Activated T-cell treated with anti-CD3 and anti-CD28 coated beads for 48 hours (primary cell): Measurements from ENCODE around the gene PSMA3.

ENCODE experiments used
- DNase-seq: peaks from one replicate; pipeline ENCODE4 v3.0.0-alpha.2; 2020; ENCODE audit warnings: low read depth

Gene PSMA3

DNA sequence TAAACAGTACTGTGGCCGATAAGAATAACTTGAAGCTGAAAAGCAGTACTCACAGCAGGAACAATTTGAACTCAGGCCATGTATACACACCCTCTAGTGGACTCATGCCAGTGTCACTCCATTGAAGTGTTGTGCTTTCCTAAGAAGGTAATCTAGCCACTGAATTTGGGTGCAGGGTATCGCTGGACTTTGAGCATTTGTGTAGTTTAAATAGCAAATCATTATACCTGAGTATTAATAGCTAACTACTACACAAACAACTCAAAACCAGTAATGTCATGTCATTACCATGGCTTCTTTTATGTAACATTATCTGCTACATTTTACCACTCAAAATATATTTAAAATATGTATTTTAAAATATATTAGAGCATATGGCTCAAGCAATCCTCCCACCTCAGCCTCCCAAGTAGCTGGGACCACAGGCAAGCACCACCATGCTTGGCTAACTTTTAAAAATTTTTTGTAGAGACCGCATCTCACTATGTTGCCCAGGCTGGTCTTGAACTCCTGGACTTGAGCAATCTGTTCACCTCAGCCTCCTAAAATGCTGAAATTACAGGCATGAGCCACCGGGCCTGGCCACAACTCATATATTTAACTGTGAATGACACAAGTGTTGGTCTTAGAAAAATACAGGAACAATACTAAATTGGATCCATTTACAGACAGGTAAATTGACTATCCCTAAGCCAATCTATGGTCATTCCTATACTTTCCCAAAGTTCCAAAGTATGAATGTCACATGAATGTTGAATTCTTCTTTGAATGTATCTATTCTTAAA lies 28.1 kb downstream of the PSMA3 start:
- no peak for DNase-seq

DNA sequence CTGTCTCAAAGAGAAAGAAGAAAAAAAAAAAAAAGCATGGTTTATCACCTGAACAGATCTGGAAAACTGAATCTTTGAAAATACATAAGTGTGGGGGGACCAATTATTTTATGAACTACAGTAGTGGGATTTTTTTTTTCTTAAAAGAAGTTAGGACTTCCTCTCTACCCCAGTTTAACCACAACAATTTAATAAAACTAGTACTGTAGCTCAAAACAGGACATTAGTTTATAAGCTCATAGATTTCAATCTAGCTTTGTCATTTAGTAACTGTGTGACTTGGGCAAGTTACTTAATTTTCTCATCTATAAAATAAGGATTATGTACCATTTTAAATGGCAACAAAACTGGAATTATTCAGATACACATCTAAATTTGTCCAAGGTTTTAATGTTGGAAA lies 30.2 kb downstream of the PSMA3 start:
- no peak for DNase-seq

- DNase-seq: no peak
These were observed 31.0 kb downstream of the PSMA3 start for GRCh38 chr14:58275527-58276190.

- DNase-seq: no peak
These were observed 31.6 kb downstream of the PSMA3 start for GRCh38 chr14:58276208-58276607.

DNA sequence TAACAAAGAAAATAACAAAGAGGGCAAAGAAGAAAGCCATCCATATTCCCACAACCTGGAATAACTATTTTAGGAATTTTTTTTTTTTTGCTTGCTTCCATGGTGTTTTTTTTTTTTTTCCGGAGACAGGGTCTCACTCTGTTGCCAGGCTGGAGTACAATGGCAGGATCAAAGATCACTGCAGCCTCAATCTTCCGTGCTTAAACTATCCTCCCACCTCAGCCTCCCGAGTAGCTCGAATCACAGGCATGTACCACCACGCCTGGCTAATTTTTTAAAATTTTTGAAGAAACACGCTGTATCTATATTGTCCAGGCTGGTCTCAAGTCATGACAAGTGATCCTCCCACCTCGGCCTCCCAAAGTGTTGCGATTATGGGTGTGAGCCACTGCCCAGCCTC lies 33.5 kb downstream of the PSMA3 start:
- no peak for DNase-seq

DNA sequence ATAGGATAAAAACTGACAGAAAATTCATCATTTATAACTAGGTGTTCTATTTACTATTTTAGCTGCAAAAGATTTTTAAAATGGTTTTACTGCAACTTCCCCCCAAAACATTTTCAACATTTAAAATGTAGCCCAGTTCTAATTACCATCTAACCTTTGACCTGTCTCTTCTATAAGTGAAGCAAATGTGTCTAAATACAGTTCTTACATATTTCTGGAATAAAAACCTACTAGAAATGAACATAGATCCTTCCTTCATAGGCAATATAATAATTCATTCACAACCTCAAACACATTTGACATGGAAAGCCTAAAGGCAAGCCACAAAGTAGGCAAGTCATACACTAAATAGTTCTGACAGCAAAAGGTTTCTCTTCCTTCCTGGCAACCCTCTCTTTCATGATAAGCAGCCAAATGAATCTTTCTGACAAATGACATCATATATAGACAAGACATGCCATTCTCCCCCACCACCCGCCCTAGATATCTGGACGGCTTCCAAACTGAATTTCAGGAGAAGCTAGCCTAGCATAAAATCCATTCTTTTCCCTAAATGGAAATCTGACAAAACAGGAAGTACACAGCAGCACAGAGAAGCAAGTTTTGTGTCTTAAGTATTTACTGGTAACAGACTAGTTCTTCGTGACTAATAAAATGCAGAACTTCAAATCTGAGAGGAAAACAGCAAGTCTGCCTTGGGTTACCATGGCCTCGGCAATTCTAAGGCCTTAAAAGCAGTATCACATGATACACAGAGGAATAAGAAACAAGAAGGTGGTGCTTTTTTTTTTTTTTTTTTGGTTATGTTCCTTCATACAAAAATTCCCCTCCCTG lies 36.5 kb downstream of the PSMA3 start:
- DNase-seq: no peak

DNA sequence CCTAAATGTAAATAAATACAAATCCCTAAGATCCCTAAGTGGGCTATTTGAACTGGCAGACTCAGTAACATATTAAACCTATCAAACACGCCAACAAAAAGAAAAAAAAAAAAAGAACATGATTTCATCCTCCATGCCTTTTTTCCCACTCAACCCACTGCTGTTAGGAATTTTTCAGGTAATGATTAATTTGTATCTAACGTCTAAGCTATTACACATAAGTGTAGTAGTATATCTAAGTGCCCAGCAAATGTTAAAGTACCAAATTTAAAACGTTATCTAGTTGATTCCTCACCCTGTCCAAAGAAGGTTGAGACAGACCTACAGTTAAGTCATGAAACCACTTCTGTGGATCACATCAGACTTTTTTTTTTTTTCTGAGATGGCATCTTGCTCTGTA lies 37.3 kb downstream of the PSMA3 start:
- no peak for DNase-seq

DNA sequence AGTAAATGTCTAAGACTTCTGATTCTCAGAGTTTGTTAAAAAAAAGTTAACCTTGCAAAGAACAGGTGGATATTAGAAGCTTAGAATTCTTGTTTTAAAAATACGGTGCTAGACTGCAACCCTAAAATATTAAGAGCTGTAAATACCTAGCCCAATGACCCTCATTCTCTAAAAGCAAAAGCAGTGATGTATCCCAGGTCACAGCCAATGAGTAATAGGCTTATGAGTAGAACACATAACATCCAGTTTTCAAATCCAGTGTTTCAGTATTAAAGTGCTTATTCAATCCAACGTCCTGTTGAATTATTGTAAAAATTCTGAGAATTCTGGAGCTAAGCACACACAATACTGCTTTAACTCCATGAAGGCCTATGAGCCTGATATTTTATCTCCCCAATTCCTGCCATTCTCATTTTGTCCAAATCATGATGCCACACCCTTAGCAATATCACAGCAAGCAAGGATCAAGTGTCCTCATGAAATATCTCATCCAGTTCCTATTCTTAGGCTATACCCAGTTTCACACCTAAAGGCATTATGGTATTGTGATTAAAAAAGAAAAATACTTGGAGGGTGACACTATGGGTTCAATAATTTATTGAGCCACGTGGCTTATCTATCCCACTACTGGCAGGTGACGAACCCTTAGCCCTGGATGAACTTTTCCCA lies 38.4 kb downstream of the PSMA3 start:
- no peak for DNase-seq

- DNase-seq: no peak
These were observed 39.1 kb downstream of the PSMA3 start for GRCh38 chr14:58283730-58284129.

DNA sequence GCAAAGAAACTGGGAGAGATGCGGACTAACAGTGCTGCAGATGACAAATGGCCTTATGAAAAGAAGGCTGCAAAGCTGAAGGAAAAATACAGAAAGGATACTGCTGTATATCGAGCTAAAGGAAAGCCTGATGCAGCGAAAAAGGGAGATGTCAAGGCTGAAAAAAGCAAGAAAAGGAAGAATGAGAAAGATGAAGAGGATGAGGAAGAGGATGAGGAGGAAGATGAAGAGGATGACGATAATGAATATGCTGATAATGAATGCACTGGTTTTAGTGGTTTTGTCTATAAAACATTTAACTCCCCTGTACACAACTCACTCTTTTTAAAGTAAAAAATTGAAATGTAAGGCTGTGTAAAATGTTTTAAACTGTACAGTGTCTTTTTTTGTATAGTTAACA lies 40.5 kb downstream of the PSMA3 start:
- no peak for DNase-seq

DNA sequence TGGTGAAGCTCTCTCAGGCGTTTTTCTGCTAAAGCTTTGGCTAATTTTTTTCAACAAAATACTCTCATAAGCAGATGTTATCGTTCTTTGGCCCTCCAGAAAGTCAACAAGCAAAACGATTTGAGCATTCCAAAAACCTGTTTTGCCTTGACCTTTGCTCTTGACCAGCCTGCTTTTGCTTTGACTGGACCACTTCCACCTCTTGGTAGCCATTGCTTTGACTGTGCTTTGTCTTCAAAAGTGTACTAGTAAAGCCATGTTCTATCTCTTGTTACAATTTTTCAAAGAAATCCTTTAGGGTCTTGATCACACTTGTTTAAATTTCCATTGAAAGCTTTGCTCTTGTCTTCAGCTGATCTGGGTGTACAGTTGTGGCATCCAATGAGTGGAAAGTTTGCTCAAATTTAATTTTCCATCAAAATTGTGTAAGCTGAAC lies 43.0 kb downstream of the PSMA3 start:
- no peak for DNase-seq

- no peak for DNase-seq
These were observed 43.6 kb downstream of the PSMA3 start for GRCh38 chr14:58288106-58288792.

DNA sequence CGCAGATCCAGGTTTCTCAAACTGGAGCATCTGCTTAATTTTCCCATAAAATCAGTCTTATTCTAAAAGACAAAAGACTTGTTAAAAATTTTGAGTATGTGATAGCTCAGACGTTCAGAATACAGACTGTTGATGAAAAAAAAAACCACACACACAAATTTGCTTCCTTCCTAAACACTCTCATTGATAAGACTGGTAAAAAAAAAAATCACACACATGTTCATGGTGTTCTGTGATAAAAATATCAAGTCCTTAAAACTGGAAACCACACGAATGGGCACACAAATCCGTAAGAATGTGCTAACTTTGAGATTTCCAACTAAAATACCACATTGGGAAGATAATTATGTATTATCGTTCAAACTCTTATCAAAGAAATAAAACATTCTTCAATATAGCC lies 47.0 kb downstream of the PSMA3 start:
- DNase-seq: no peak

DNA sequence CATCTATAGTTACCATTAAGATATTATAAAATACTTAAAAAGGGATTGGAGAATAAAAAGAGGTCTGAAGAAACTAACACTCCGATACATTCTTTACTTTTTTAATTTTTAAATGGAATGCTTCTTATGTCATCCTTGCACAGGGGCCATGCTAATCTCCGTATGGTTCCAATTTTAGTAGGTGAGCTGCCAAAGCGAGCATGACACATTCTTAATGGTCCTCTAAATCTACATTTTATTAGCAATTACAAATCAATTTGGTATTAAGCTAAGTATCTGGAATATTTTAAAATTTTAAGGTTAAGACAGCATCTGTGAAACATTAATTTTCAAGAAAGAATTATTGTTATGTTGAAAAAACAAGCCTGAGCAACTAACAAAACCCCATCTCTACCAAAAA lies 47.5 kb downstream of the PSMA3 start:
- DNase-seq: no peak

GRCh38 chr14:58294201-58294600 lies 49.6 kb downstream of the PSMA3 start:
- DNase-seq: no peak

GRCh38 chr14:58296726-58297125 lies 52.1 kb downstream of the PSMA3 start:
- DNase-seq: no peak

- no peak for DNase-seq
These were observed 52.7 kb downstream of the PSMA3 start for GRCh38 chr14:58297412-58297761.

DNA sequence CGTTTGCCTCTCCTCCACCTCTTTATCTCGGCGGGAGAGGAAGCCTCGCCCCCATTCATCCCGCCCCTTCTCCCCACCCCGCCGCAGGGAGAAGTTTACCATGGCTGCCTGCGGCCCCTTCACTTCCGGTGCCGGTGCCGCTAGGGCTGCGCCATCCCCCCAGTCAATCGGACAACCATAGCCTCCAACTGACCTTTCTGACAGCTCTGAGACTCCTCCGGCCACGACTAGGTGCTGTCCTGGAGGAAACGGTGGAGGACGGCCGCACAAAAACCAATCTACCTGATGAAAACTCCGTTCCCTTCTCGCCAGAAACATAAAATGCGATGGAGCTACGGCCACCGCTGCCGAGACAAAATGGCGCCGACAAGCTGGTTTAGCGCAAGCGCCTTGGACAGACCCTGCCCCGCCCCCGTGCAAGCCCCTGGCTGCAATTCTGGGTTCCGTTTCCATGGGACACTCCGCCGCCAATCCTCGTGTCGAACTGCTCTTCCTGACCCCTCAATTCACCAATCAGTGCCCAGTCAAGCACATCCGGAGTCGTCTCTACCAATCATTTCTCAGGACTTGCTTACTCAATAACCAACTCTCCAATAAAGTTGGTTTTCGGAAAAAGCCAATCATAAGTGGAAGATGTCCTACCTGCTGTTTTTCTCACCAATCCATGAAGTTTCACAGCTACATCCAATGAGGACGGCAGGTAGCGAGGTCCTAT lies 53.3 kb downstream of the PSMA3 start:
- peak; percentile 97 for DNase-seq

DNA sequence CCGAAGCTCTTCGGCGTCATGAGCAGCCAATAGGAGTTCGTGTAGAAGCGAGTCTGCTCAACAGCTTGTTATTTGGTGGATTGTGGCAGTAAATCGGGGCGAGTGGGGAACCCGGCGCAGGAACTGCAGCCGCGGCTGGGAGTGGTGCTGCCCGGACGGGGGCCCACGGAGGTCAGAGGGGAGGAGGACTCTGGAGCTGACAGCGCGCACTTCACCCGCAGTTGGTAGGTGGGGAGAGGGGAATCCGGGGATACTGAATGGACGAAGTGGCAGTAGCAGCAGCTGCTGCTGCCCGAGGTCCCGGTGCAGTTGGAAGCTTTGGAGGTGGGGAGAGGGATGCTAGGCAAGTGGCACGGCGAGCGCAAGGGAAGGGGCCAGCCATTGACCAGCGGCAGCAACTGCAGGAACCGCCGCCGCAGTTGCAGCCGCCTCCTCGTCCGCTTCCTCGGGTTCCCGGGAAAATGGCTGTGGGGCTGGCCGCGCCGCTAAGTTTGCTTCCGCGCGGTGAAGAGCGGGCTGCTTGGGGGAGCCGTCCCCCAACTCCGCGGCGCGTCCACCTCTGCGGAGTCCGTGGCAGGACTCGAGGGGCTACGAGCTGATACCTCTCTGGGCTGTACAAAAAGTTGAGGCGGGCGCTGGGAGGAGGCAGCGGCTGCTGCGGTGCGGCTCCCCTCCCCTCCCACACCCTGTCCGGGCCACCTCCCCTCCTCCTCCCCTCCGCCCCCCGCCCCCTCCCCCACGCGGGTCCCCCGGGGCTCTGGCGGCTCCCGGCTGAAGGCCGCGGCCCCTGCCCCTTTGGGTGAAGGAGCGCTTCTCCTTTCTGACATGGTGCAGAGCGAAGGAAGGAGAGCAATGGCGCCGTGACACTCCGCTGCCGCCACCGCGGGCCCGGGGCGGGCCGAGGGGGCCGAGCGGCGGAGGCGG lies 54.1 kb downstream of the PSMA3 start, which contains the start of gene ARID4A:
Gene ARID4A (plus strand): TSS at position 79 of the 924 bp plus-strand sequence. CDS start 1,300 bp downstream, outside the sequence.
- DNase-seq: peak; percentile 61
